Mononuclear cell (primary cell): ENCODE data around the gene ARL9. TPM values are rescaled to one million over a fixed set of nuclear protein-coding genes. Genes with fewer than 3 reads are reported as not detected.

Experiments used
- H3K27me3 ChIP-seq: 2 replicates; pipeline ENCODE4 v1.6.0; 2011; ENCODE audit warnings: low read length, control low read depth; ENCODE audit not compliant: insufficient read depth
- H3K4me1 ChIP-seq: 2 replicates; pipeline ENCODE4 v1.5.1; 2011; ENCODE audit warnings: mild to moderate bottlenecking, low read length, control low read depth; ENCODE audit not compliant: insufficient read depth
- H3K4me3 ChIP-seq: 2 replicates; pipeline ENCODE4 v1.5.1; 2011; ENCODE audit warnings: mild to moderate bottlenecking, low read length, moderate library complexity
- H3K9me3 ChIP-seq: 2 replicates; pipeline ENCODE4 v1.5.1; 2011; ENCODE audit warnings: low read depth, mild to moderate bottlenecking, control low read depth, low read length
- total RNA-seq: library from RNA; depleted of rRNA; stranded (reverse); fragments of >200 nt; gene quantifications from one replicate; pipeline ENCODE4 v1.2.3, GENCODE V29; 2012

ARL9 gene
- total RNA-seq, 1 donor: 0.21 TPM

GRCh38 chr4:56570041-56570440 lies 64.5 kb downstream of the ARL9 start:
- H3K4me1 ChIP-seq: no peaks in the 10 kb centered on the region
- H3K27me3 ChIP-seq: no peaks in the 10 kb centered on the region
- H3K4me3 ChIP-seq: no peak overlapping the region
- no peaks in the 10 kb centered on the region for H3K9me3 ChIP-seq

Other genes starting within 250 kb of the ARL9 start
- 16.3 TPM for gene AASDH, start 118.3 kb upstream of the ARL9 start, total RNA-seq
- 5.4 TPM for gene PPAT, start 70.2 kb upstream of the ARL9 start, total RNA-seq
- gene PAICS, start 69.5 kb upstream of the ARL9 start, total RNA-seq: 8.0 TPM
- 104 TPM for gene SRP72, start 38.2 kb upstream of the ARL9 start, total RNA-seq
- gene HOPX, start 175.5 kb downstream of the ARL9 start, total RNA-seq: 21.8 TPM